ENCODE measurements around the gene DNAI4. TPM values are rescaled to one million over a fixed set of nuclear protein-coding genes. Genes with fewer than 3 reads are reported as not detected.

The DNAI4 gene
- total and polyA plus RNA-seq, 2 of the 8 experiments (the other 6 are each of a cell fraction or from before 2014, with no cell fraction given), result 0.32 to 2.1 TPM

DNA sequence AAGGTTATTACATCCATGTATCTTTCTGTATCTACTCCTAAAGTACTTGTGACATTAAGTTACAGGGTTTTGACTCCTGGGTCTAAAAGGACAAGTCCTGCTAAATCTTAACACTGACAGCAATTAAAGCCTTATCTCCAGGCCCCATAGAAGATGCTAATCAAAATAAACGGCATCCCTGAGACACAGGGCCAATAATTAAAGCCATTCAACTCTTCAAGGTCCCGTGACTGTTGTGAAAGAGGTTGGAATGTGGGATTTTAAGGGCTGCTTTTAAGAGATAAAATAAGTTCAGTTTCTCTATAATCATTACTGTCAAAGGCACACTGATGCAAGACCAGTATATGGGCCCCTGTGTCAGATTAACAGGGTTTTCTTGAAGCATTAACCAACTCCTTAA is 8.3 kb downstream of the DNAI4 start:
- 0 out of 2 replicates have a peak, but pooled peaks cover 2% of the 10 kb centered on the region for H3K79me1 ChIP-seq (ENCODE audit: low read depth, low read length)
- H3K56ac ChIP-seq (replicated peaks; ENCODE audit: insufficient read length, low read depth, low read length), result no peak overlapping the region
- no peak overlapping the region for H3K4ac ChIP-seq (replicated peaks; ENCODE audit: insufficient read length, low read depth, low read length)
- H3K36me3 ChIP-seq (ENCODE audit: control insufficient read depth in 2 of 4, insufficient read depth in 4 of 4, low read length in 3 of 4), result no peaks in the 10 kb centered on the region; a peak in 1 of 8 replicates
- POLR2A ChIA-PET (ENCODE audit: partially characterized antibody), result interaction anchor here (4.5 kb wide), 1 partner anchor 8 kb away, joined by 29 read pairs; the partner anchor contains the start of genes DNAI4 and MIER1
- no peak for DNase-seq (ENCODE audit: low read depth in 1 of 2, low spot score in 2 of 2)
- no peak overlapping the region for H4K8ac ChIP-seq (ENCODE audit: extremely low read depth, insufficient read depth, low read length)
- no peak overlapping the region for H2AFZ ChIP-seq (ENCODE audit: low read length)
- H3K27ac ChIP-seq (ENCODE audit: low read depth, low read length), result no peak overlapping the region
- H3K4me3 ChIP-seq (ENCODE audit: extremely low read depth in 1 of 4, insufficient read depth in 2 of 4, low read depth in 3 of 4, low read length in 4 of 4), result no peak overlapping the region
- H3K9ac ChIP-seq (replicated peaks in 1 of 4; ENCODE audit: extremely low read depth in 1 of 4, low read depth in 3 of 4, low read length in 3 of 4), result no peak overlapping the region
- no peak for FAIRE-seq
- 89% methylated on average over 2 of the region's 2 CpGs; no CpG with 5 or more reads in 1 of the 2 experiments for WGBS, 2 experiments (ENCODE audit: extremely low coverage in 1 of 2, insufficient coverage in 1 of 2, insufficient read length in 1 of 2, insufficient replicate concordance in 2 of 2, low coverage in 1 of 2, low lambda C conversion rate in 2 of 2, missing lambda C conversion rate in 1 of 2)
- H3K27me3 ChIP-seq (replicated peaks in 1 of 4; ENCODE audit: control insufficient read depth in 3 of 4, extremely low read depth in 1 of 4, insufficient read depth in 3 of 4, low read length in 3 of 4), result no peaks in the 10 kb centered on the region
- no peak overlapping the region for H4K5ac ChIP-seq (ENCODE audit: insufficient read length, low read depth, low read length)
- no peak overlapping the region for H2BK20ac ChIP-seq (ENCODE audit: low read length)
- no peaks in the 10 kb centered on the region for H3K23me2 ChIP-seq (ENCODE audit: low read depth, low read length)
- H3K18ac ChIP-seq (ENCODE audit: extremely low read depth, low read length), result no peak overlapping the region
- no peak overlapping the region for H3K23ac ChIP-seq (ENCODE audit: insufficient read length)
- CTCF ChIA-PET (ENCODE audit: partially characterized antibody), result interaction anchor here (0.9 kb wide), 1 partner anchor 8 kb away, joined by 3 read pairs; the partner anchor contains the start of genes DNAI4 and MIER1
- H3K4me1 ChIP-seq (replicated peaks in 1 of 4; ENCODE audit: control insufficient read depth in 3 of 4, insufficient read depth in 4 of 4, low read length in 3 of 4), result peaks cover 0 to 1% (median 0%) of the 10 kb centered on the region in 4 experiments; a peak in 2 of 7 replicates
- no peak overlapping the region for H4K91ac ChIP-seq (replicated peaks; ENCODE audit: insufficient read length, low read length)
- H3K79me2 ChIP-seq (ENCODE audit: control insufficient read depth in 1 of 2, insufficient read depth in 2 of 2, low read length in 2 of 2), result 0 out of 4 replicates have a peak, but pooled peaks cover 0 to under 1% of the 10 kb centered on the region in 2 experiments
- no peak overlapping the region for H2BK5ac ChIP-seq (ENCODE audit: low read depth, low read length)
- no peak overlapping the region for H3K14ac ChIP-seq (ENCODE audit: insufficient read length)
- no peak overlapping the region for H2BK15ac ChIP-seq (ENCODE audit: low read length)
- no peak overlapping the region for H2AK5ac ChIP-seq (ENCODE audit: low read depth, low read length)
- no peaks in the 10 kb centered on the region for H3K9me3 ChIP-seq (ENCODE audit: insufficient read depth in 2 of 2, low read depth in 1 of 2, low read length in 1 of 2)
- no peak overlapping the region for H3K4me2 ChIP-seq (ENCODE audit: insufficient read depth in 1 of 2, low read depth in 2 of 2, low read length in 2 of 2)
- no peak overlapping the region for H2BK120ac ChIP-seq (replicated peaks; ENCODE audit: low read depth, low read length)
- no peak overlapping the region for H2BK12ac ChIP-seq (ENCODE audit: low read depth, low read length)
- TF ChIP-seq RFX5 (IDR thresholded peaks at IDR 0.05; ENCODE audit: borderline replicate concordance, low read depth, low read length) (no peak), EP300 (IDR thresholded peaks at IDR 0.05; ENCODE audit: borderline replicate concordance in 1 of 2, low read depth in 2 of 2, low read length in 2 of 2) (no peak), POLR2A (IDR thresholded peaks at IDR 0.05; ENCODE audit: control extremely low read depth in 1 of 2, low read depth in 2 of 2, low read length in 2 of 2) (no peak), RNF2 (IDR thresholded peaks at IDR 0.05; ENCODE audit: borderline replicate concordance, low read depth, low read length, missing control alignments, poor library complexity, severe bottlenecking) (no peak)
- H4K20me1 ChIP-seq (replicated peaks in 1 of 2; ENCODE audit: control insufficient read depth in 1 of 2, insufficient read depth in 2 of 2, low read length in 2 of 2), result no peaks in the 10 kb centered on the region

Measured in H1 (cell line).